Activated CD4-positive, alpha-beta T cell treated with anti-CD3 and anti-CD28 coated beads, Interleukin-2, amount 10 ng/mL, durations not matched to agents 7 days and 5 days (primary cell): ENCODE measurements around the gene AGMO. TPM values are rescaled to one million over a fixed set of nuclear protein-coding genes. Genes with fewer than 3 reads are reported as not detected.

Source experiments
- CTCF ChIA-PET: fragments of 350-600 bp; sonication (Branson Sonifier 250); formaldehyde crosslinking; loops from one replicate; lab custom pipeline; 2021; ENCODE audit warnings: antibody characterized with exemption; lab: Charles Lee
- POLR2A ChIA-PET: fragments of 350-600 bp; sonication (Branson Sonifier 250); formaldehyde crosslinking; loops from one replicate; lab custom pipeline; 2021; ENCODE audit warnings: antibody characterized with exemption; lab: Charles Lee
- DNase-seq: peaks from one replicate; pipeline ENCODE4 v3.0.0-alpha.2; 2020
- H3K27ac Mint-ChIP-seq: one replicate; pipeline ENCODE4 v1.8.0; 2021; ENCODE audit warnings: mild to moderate bottlenecking, moderate library complexity, mixed read lengths
- H3K27me3 Mint-ChIP-seq: one replicate; pipeline ENCODE4 v1.8.0; 2021; ENCODE audit warnings: mixed read lengths
- H3K36me3 Mint-ChIP-seq: one replicate; pipeline ENCODE4 v1.8.0; 2021; ENCODE audit warnings: low read depth, mixed read lengths
- H3K4me1 Mint-ChIP-seq: one replicate; pipeline ENCODE4 v1.8.0; 2021; ENCODE audit warnings: mixed read lengths
- H3K4me3 Mint-ChIP-seq: one replicate; pipeline ENCODE4 v1.8.0; 2021; ENCODE audit warnings: mild to moderate bottlenecking, moderate library complexity, mixed read lengths
- H3K9me3 Mint-ChIP-seq: one replicate; pipeline ENCODE4 v1.8.0; 2021; ENCODE audit warnings: mixed read lengths
- total RNA-seq, 2 experiments: library from RNA; stranded (reverse); gene quantifications; one replicate each; pipeline ENCODE4 v1.2.3, GENCODE V29; 2021

AGMO gene
- total RNA-seq, 2 experiments from 2014 or later, result not detected

GRCh38 chr7:15459018-15459615 lies 102.7 kb downstream of the AGMO start:
- Mint-ChIP-seq H3K4me1 (no peaks in the 10 kb centered on the region), H3K27ac (no peak overlapping the region)
- DNase-seq, result no peak

GRCh38 chr7:15457990-15458955 lies 103.5 kb downstream of the AGMO start:
- H3K4me3 Mint-ChIP-seq, result no peak overlapping the region
- no peaks in the 10 kb centered on the region for H3K27me3 Mint-ChIP-seq
- CTCF ChIA-PET, result no interaction called here
- no peaks in the 10 kb centered on the region for H3K9me3 Mint-ChIP-seq
- POLR2A ChIA-PET, result no interaction called here
- no peaks in the 10 kb centered on the region for H3K4me1 Mint-ChIP-seq
- DNase-seq, result no peak
- no peaks in the 10 kb centered on the region for H3K36me3 Mint-ChIP-seq
- no peak overlapping the region for H3K27ac Mint-ChIP-seq

More at GRCh38 chr7:15459018-15459615, 102.7 kb downstream of the AGMO start:
- no peaks in the 10 kb centered on the region for H3K27me3 Mint-ChIP-seq
- H3K36me3 Mint-ChIP-seq, result no peaks in the 10 kb centered on the region
- H3K4me3 Mint-ChIP-seq, result no peak overlapping the region
- no peaks in the 10 kb centered on the region for H3K9me3 Mint-ChIP-seq
- ChIA-PET POLR2A (no interaction called here), CTCF (no interaction called here)

- Mint-ChIP-seq H3K27me3 (no peaks in the 10 kb centered on the region), H3K27ac (no peak overlapping the region), H3K4me1 (no peaks in the 10 kb centered on the region), H3K4me3 (no peak overlapping the region), H3K36me3 (no peaks in the 10 kb centered on the region), H3K9me3 (peaks cover 2% of the 10 kb centered on the region)
- ChIA-PET CTCF (no interaction called here), POLR2A (no interaction called here)
- no peak for DNase-seq
These were observed 109.1 kb downstream of the AGMO start for GRCh38 chr7:15452670-15453069.

GRCh38 chr7:15446722-15447121 lies 115.1 kb downstream of the AGMO start:
- Mint-ChIP-seq H3K36me3 (no peaks in the 10 kb centered on the region), H3K4me1 (no peaks in the 10 kb centered on the region), H3K27ac (no peak overlapping the region), H3K27me3 (no peaks in the 10 kb centered on the region), H3K9me3 (peaks cover 7% of the 10 kb centered on the region), H3K4me3 (no peak overlapping the region)
- CTCF ChIA-PET, result no interaction called here
- POLR2A ChIA-PET, result no interaction called here
- no peak for DNase-seq

- DNase-seq, result no peak
- Mint-ChIP-seq H3K9me3 (peaks cover 7% of the 10 kb centered on the region), H3K4me1 (no peaks in the 10 kb centered on the region), H3K27ac (no peak overlapping the region), H3K36me3 (no peaks in the 10 kb centered on the region), H3K4me3 (no peak overlapping the region), H3K27me3 (no peaks in the 10 kb centered on the region)
- ChIA-PET POLR2A (no interaction called here), CTCF (no interaction called here)
These were observed 115.5 kb downstream of the AGMO start for GRCh38 chr7:15446280-15446679.

- H3K27ac Mint-ChIP-seq, result no peak overlapping the region
- no peaks in the 10 kb centered on the region for H3K27me3 Mint-ChIP-seq
- H3K4me1 Mint-ChIP-seq, result no peaks in the 10 kb centered on the region
- H3K9me3 Mint-ChIP-seq, result peaks cover 5% of the 10 kb centered on the region
- no peak overlapping the region for H3K4me3 Mint-ChIP-seq
- POLR2A ChIA-PET, result no interaction called here
- no peak for DNase-seq
- CTCF ChIA-PET, result no interaction called here
- no peaks in the 10 kb centered on the region for H3K36me3 Mint-ChIP-seq
These were observed 119.9 kb downstream of the AGMO start for GRCh38 chr7:15441915-15442314.

- CTCF ChIA-PET, result interaction anchor here (1.0 kb wide), 1 partner anchor 8 kb away, joined by 3 read pairs; no protein-coding TSS in a partner anchor
- H3K27ac Mint-ChIP-seq, result no peak overlapping the region
- POLR2A ChIA-PET, result no interaction called here
- H3K4me1 Mint-ChIP-seq, result no peaks in the 10 kb centered on the region
- no peaks in the 10 kb centered on the region for H3K27me3 Mint-ChIP-seq
- no peak overlapping the region for H3K4me3 Mint-ChIP-seq
- DNase-seq, result no peak
- peaks cover 3% of the 10 kb centered on the region for H3K9me3 Mint-ChIP-seq
- no peaks in the 10 kb centered on the region for H3K36me3 Mint-ChIP-seq
These were observed 121.3 kb downstream of the AGMO start for GRCh38 chr7:15440482-15440881.

- no peak overlapping the region for H3K27ac Mint-ChIP-seq
- CTCF ChIA-PET, result interaction anchor here (1.0 kb wide), 1 partner anchor 8 kb away, joined by 3 read pairs; no protein-coding TSS in a partner anchor
- no peak for DNase-seq
- POLR2A ChIA-PET, result no interaction called here
- H3K4me3 Mint-ChIP-seq, result no peak overlapping the region
- no peaks in the 10 kb centered on the region for H3K4me1 Mint-ChIP-seq
- no peaks in the 10 kb centered on the region for H3K27me3 Mint-ChIP-seq
- H3K36me3 Mint-ChIP-seq, result no peaks in the 10 kb centered on the region
- peaks cover 3% of the 10 kb centered on the region for H3K9me3 Mint-ChIP-seq
These were observed 122.0 kb downstream of the AGMO start for GRCh38 chr7:15439853-15440252.

- Mint-ChIP-seq H3K36me3 (no peaks in the 10 kb centered on the region), H3K27me3 (no peaks in the 10 kb centered on the region), H3K4me3 (no peak overlapping the region), H3K27ac (no peak overlapping the region), H3K4me1 (no peaks in the 10 kb centered on the region), H3K9me3 (no peaks in the 10 kb centered on the region)
- POLR2A ChIA-PET, result no interaction called here
- no peak for DNase-seq
- CTCF ChIA-PET, result interaction anchor here (1.0 kb wide), 1 partner anchor 13 kb away, joined by 3 read pairs; no protein-coding TSS in a partner anchor
These were observed 128.7 kb downstream of the AGMO start for GRCh38 chr7:15433151-15433550.

- H3K4me1 Mint-ChIP-seq, result no peaks in the 10 kb centered on the region
- ChIA-PET CTCF (no interaction called here), POLR2A (no interaction called here)
- no peaks in the 10 kb centered on the region for H3K36me3 Mint-ChIP-seq
- no peaks in the 10 kb centered on the region for H3K9me3 Mint-ChIP-seq
- H3K4me3 Mint-ChIP-seq, result no peak overlapping the region
- DNase-seq, result no peak
- no peak overlapping the region for H3K27ac Mint-ChIP-seq
- H3K27me3 Mint-ChIP-seq, result no peaks in the 10 kb centered on the region
These were observed 130.9 kb downstream of the AGMO start for GRCh38 chr7:15430911-15431310.

- CTCF ChIA-PET, result no interaction called here
These were observed 131.6 kb downstream of the AGMO start for GRCh38 chr7:15430191-15430590.

GRCh38 chr7:15424468-15424867 lies 137.3 kb downstream of the AGMO start:
- H3K9me3 Mint-ChIP-seq, result peaks cover 9% of the 10 kb centered on the region
- CTCF ChIA-PET, result interaction anchor here (0.6 kb wide), 1 partner anchor 239 kb away, joined by 4 read pairs; no protein-coding TSS in a partner anchor
- no peaks in the 10 kb centered on the region for H3K4me1 Mint-ChIP-seq
- no peak for DNase-seq
- no peaks in the 10 kb centered on the region for H3K27me3 Mint-ChIP-seq
- POLR2A ChIA-PET, result no interaction called here
- no peak overlapping the region for H3K4me3 Mint-ChIP-seq
- no peaks in the 10 kb centered on the region for H3K36me3 Mint-ChIP-seq
- H3K27ac Mint-ChIP-seq, result no peak overlapping the region

More at GRCh38 chr7:15430191-15430590, 131.6 kb downstream of the AGMO start:
- no peak overlapping the region for H3K4me3 Mint-ChIP-seq
- POLR2A ChIA-PET, result no interaction called here
- no peaks in the 10 kb centered on the region for H3K9me3 Mint-ChIP-seq
- no peaks in the 10 kb centered on the region for H3K4me1 Mint-ChIP-seq
- DNase-seq, result no peak
- H3K27me3 Mint-ChIP-seq, result no peaks in the 10 kb centered on the region
- no peak overlapping the region for H3K27ac Mint-ChIP-seq
- no peaks in the 10 kb centered on the region for H3K36me3 Mint-ChIP-seq

- Mint-ChIP-seq H3K27me3 (no peaks in the 10 kb centered on the region), H3K27ac (no peak overlapping the region), H3K4me1 (no peaks in the 10 kb centered on the region), H3K36me3 (no peaks in the 10 kb centered on the region), H3K4me3 (no peak overlapping the region), H3K9me3 (peaks cover 9% of the 10 kb centered on the region)
- ChIA-PET CTCF (interaction anchor here (1.4 kb wide), 1 partner anchor 13 kb away, joined by 3 read pairs; no protein-coding TSS in a partner anchor), POLR2A (no interaction called here)
- no peak for DNase-seq
These were observed 142.2 kb downstream of the AGMO start for GRCh38 chr7:15419596-15419995.
